H1 (cell line): ENCODE measurements around the gene SLC6A8. TPM values are rescaled to one million over a fixed set of nuclear protein-coding genes. Genes with fewer than 3 reads are reported as not detected.

Experiments
- CTCF ChIA-PET: fragments of 300-600 bp; sonication (Branson Sonifier 250); formaldehyde crosslinking; loops from one replicate; lab custom pipeline; 2021; ENCODE audit not compliant: partially characterized antibody; lab: Charles Lee
- POLR2A ChIA-PET: fragments of 300-600 bp; sonication (Branson Sonifier 250); formaldehyde crosslinking; loops from one replicate; lab custom pipeline; 2021; ENCODE audit warnings: inconsistent platforms; ENCODE audit not compliant: partially characterized antibody; lab: Charles Lee
- DNase-seq, 2 experiments: peaks; one replicate each; pipeline versions ENCODE4 v3.0.0 to v3.0.0-alpha.2; 2010 to 2022; ENCODE audit warnings: low spot score in 2 of 2, low read depth in 1 of 2, mixed read lengths in 1 of 2
- FAIRE-seq: peaks from 2 replicates; lab custom pipeline; 2011; peaks lifted over from hg19 to GRCh38; lab: Jason Lieb, UNC
- H2AFZ ChIP-seq: 2 replicates; pipeline ENCODE4 v1.8.1; 2012; ENCODE audit warnings: low read length, inconsistent platforms
- H2AK5ac ChIP-seq: 2 replicates; pipeline ENCODE4 v1.6.1; 2013; ENCODE audit warnings: low read depth, low read length
- H2BK120ac ChIP-seq: replicated peaks from 2 replicates; pipeline ENCODE3; 2013; ENCODE audit warnings: low read depth, low read length, inconsistent platforms
- H2BK12ac ChIP-seq: 2 replicates; pipeline ENCODE4 v1.6.1; 2013; ENCODE audit warnings: low read depth, low read length
- H2BK15ac ChIP-seq: 2 replicates; pipeline ENCODE4 v1.6.1; 2013; ENCODE audit warnings: low read length
- H2BK20ac ChIP-seq: 2 replicates; pipeline ENCODE4 v1.6.1; 2013; ENCODE audit warnings: low read length
- H2BK5ac ChIP-seq: 2 replicates; pipeline ENCODE4 v1.6.1; 2013; ENCODE audit warnings: low read depth, low read length
- H3K14ac ChIP-seq: 2 replicates; pipeline ENCODE4 v1.6.1; 2013; ENCODE audit warnings: inconsistent platforms; ENCODE audit not compliant: insufficient read length
- H3K18ac ChIP-seq: 2 replicates; pipeline ENCODE4 v1.6.1; 2013; ENCODE audit warnings: low read length; ENCODE audit errors: extremely low read depth
- H3K23ac ChIP-seq: 2 replicates; pipeline ENCODE4 v1.6.1; 2013; ENCODE audit warnings: inconsistent platforms; ENCODE audit not compliant: insufficient read length
- H3K23me2 ChIP-seq: 2 replicates; pipeline ENCODE4 v1.6.1; 2013; ENCODE audit warnings: low read depth, low read length
- H3K27ac ChIP-seq: 2 replicates; pipeline ENCODE4 v1.6.1; 2011; ENCODE audit warnings: low read depth, low read length, inconsistent platforms
- H3K27me3 ChIP-seq, 4 experiments: replicated peaks in 1 of 4; 1 replicate in 1 of 4; 2 replicates in 3 of 4; pipeline versions ENCODE4 v1.6.1 to v1.8.1; 2011 to 2013; ENCODE audit warnings: low read length in 3 of 4, mild to moderate bottlenecking in 3 of 4, inconsistent platforms in 2 of 4, mixed read lengths in 2 of 4, moderate library complexity in 1 of 4; ENCODE audit not compliant: control insufficient read depth in 3 of 4, insufficient read depth in 3 of 4; ENCODE audit errors: extremely low read depth in 1 of 4
- H3K36me3 ChIP-seq, 4 experiments: 2 replicates each; pipeline versions ENCODE4 v1.6.1 to v1.8.1; 2011 to 2013; ENCODE audit warnings: mild to moderate bottlenecking in 4 of 4, low read length in 3 of 4, moderate library complexity in 2 of 4, control low read depth in 1 of 4, inconsistent platforms in 1 of 4; ENCODE audit not compliant: insufficient read depth in 4 of 4, control insufficient read depth in 2 of 4
- H3K4ac ChIP-seq: replicated peaks from 2 replicates; pipeline ENCODE3; 2013; ENCODE audit warnings: low read length, low read depth, mixed read lengths, inconsistent platforms; ENCODE audit not compliant: insufficient read length
- H3K4me1 ChIP-seq, 4 experiments: replicated peaks in 1 of 4; 1 replicate in 1 of 4; 2 replicates in 3 of 4; pipeline versions ENCODE4 v1.6.1 to v1.8.1; 2011 to 2013; ENCODE audit warnings: low read length in 3 of 4, inconsistent platforms in 2 of 4, mixed read lengths in 1 of 4; ENCODE audit not compliant: insufficient read depth in 4 of 4, control insufficient read depth in 3 of 4
- H3K4me2 ChIP-seq, 2 experiments: 2 replicates each; pipeline versions ENCODE4 v1.6.1 to v1.8.1; 2011 to 2013; ENCODE audit warnings: low read depth in 2 of 2, low read length in 2 of 2, control low read depth in 1 of 2, inconsistent platforms in 1 of 2, mild to moderate bottlenecking in 1 of 2; ENCODE audit not compliant: insufficient read depth in 1 of 2
- H3K4me3 ChIP-seq, 4 experiments: fragments of 200-600, 300-600 bp in 1 of 4; sonication (generic), shearing (Covaris generic), sonication (Bioruptor Twin) in 1 of 4; 2 replicates each; pipeline versions ENCODE4 v1.5.1 to v1.8.1; 2011 to 2016; ENCODE audit warnings: low read length in 4 of 4, low read depth in 3 of 4, control low read depth in 2 of 4, inconsistent platforms in 2 of 4, mild to moderate bottlenecking in 2 of 4, mixed read lengths in 1 of 4, moderate library complexity in 1 of 4; ENCODE audit not compliant: insufficient read depth in 2 of 4; ENCODE audit errors: extremely low read depth in 1 of 4
- H3K56ac ChIP-seq: replicated peaks from 2 replicates; pipeline ENCODE3; 2013; ENCODE audit warnings: low read depth, mild to moderate bottlenecking, mixed read lengths, low read length, inconsistent platforms; ENCODE audit not compliant: insufficient read length
- H3K79me1 ChIP-seq: 2 replicates; pipeline ENCODE4 v1.6.1; 2013; ENCODE audit warnings: low read depth, low read length, control low read depth
- H3K79me2 ChIP-seq, 2 experiments: 2 replicates each; pipeline versions ENCODE4 v1.6.1 to v1.8.1; 2012 to 2013; ENCODE audit warnings: low read length in 2 of 2, mild to moderate bottlenecking in 2 of 2, inconsistent platforms in 1 of 2; ENCODE audit not compliant: insufficient read depth in 2 of 2, control insufficient read depth in 1 of 2
- H3K9ac ChIP-seq, 4 experiments: replicated peaks in 1 of 4; 1 replicate in 1 of 4; 2 replicates in 3 of 4; pipeline versions ENCODE4 v1.6.1 to v1.8.1; 2011 to 2013; ENCODE audit warnings: low read depth in 3 of 4, low read length in 3 of 4, control low read depth in 2 of 4, mild to moderate bottlenecking in 2 of 4, moderate library complexity in 2 of 4, inconsistent platforms in 1 of 4; ENCODE audit errors: extremely low read depth in 1 of 4
- H3K9me3 ChIP-seq, 2 experiments: 2 replicates each; pipeline versions ENCODE4 v1.6.1 to v1.8.1; 2012 to 2013; ENCODE audit warnings: mild to moderate bottlenecking in 2 of 2, moderate library complexity in 2 of 2, control low read depth in 1 of 2, inconsistent platforms in 1 of 2, low read depth in 1 of 2, low read length in 1 of 2, mixed read lengths in 1 of 2; ENCODE audit not compliant: insufficient read depth in 2 of 2
- H4K20me1 ChIP-seq, 2 experiments: replicated peaks in 1 of 2; 2 replicates each; pipeline versions ENCODE3 to v1.8.1; 2011 to 2013; ENCODE audit warnings: inconsistent platforms in 2 of 2, low read length in 2 of 2, mild to moderate bottlenecking in 1 of 2; ENCODE audit not compliant: insufficient read depth in 2 of 2, control insufficient read depth in 1 of 2
- H4K5ac ChIP-seq: 2 replicates; pipeline ENCODE4 v1.6.1; 2013; ENCODE audit warnings: low read length, low read depth, mixed read lengths, inconsistent platforms; ENCODE audit not compliant: insufficient read length
- H4K8ac ChIP-seq: 2 replicates; pipeline ENCODE4 v1.8.0; 2013; ENCODE audit warnings: mild to moderate bottlenecking, moderate library complexity, low read length, inconsistent platforms; ENCODE audit not compliant: insufficient read depth; ENCODE audit errors: extremely low read depth
- H4K91ac ChIP-seq: replicated peaks from 2 replicates; pipeline ENCODE3; 2013; ENCODE audit warnings: low read length, mixed read lengths, inconsistent platforms; ENCODE audit not compliant: insufficient read length
- ATF2 ChIP-seq: IDR thresholded peaks from 2 replicates; pipeline ENCODE4 v1.6.1; 2012; ENCODE audit warnings: low read length, inconsistent platforms
- GTF2F1 ChIP-seq: IDR thresholded peaks from 2 replicates; pipeline ENCODE4 v1.6.1; 2012; ENCODE audit warnings: low read depth, low read length, improper control_type of control experiment, borderline replicate concordance
- JUN ChIP-seq: IDR thresholded peaks from 2 replicates; pipeline ENCODE4 v1.6.1; 2011; ENCODE audit warnings: low read depth, mild to moderate bottlenecking, improper control_type of control experiment, low read length
- NRF1 ChIP-seq: IDR thresholded peaks from 2 replicates; pipeline ENCODE4 v1.6.1; 2011; ENCODE audit warnings: mild to moderate bottlenecking, low read depth, low read length, improper control_type of control experiment
- SP2 ChIP-seq: IDR thresholded peaks from 2 replicates; pipeline ENCODE4 v1.6.1; 2012; ENCODE audit warnings: mild to moderate bottlenecking, low read length, inconsistent platforms
- WGBS, 2 experiments: shearing (Covaris generic) in 1 of 2; methylation state at CpG; one replicate each; pipeline versions ENCODE4 v1.1.6 to v1.1.7; 2013 to 2015; ENCODE audit warnings: low lambda C conversion rate in 2 of 2, mixed read lengths in 2 of 2, inconsistent platforms in 1 of 2, low coverage in 1 of 2, missing lambda C conversion rate in 1 of 2; ENCODE audit not compliant: insufficient replicate concordance in 2 of 2, insufficient coverage in 1 of 2, insufficient read length in 1 of 2; ENCODE audit errors: extremely low coverage in 1 of 2, missing lambda C conversion rate in 1 of 2; 5-methylcytosine and 5-hydroxymethylcytosine counted together
- polyA plus RNA-seq, 7 experiments: library from polyadenylated mRNA; depleted of rRNA in 3 of 7; stranded (reverse) in 5 of 7; unstranded in 2 of 7; fragments of >200 nt in 5 of 7; fragments of 200-250 nt in 2 of 7; gene quantifications; 1 replicate in 5 of 7; 2 replicates in 1 of 7; 4 replicates in 1 of 7; pipeline versions ENCODE4 v1.2.1 to v1.2.3, GENCODE V29; 2011 to 2013; ENCODE audit warnings: missing spikeins in 2 of 7, mixed read lengths in 2 of 7
- total RNA-seq: library from RNA; stranded (reverse); fragmentation: NEBNext Ultra II Directional; extraction: Animal tissue kit (Norgen Biotek cat#: 25700); gene quantifications from 2 replicates; pipeline ENCODE4 v1.2.1, GENCODE V29; 2021

The SLC6A8 gene
- total and polyA plus RNA-seq, 2 of the 8 experiments (the other 6 are each of a cell fraction or from before 2014, with no cell fraction given), result 87.7 to 94.7 TPM

- POLR2A ChIA-PET, result interaction anchor here (0.7 to 1.5 kb wide), 4 partner anchors 15 to 51 kb away, joined by 3 to 5 read pairs (median 3); no protein-coding TSS in a partner anchor
- peaks cover 3% of the 10 kb centered on the region; the same call in 1 of the 2 replicates for H3K79me1 ChIP-seq
- H3K23me2 ChIP-seq, result peaks cover 5% of the 10 kb centered on the region; the same call in 1 of the 2 replicates
- no peak overlapping the region for H2BK20ac ChIP-seq
- H3K4me2 ChIP-seq, result no peak overlapping the region
- H4K8ac ChIP-seq, result no peak overlapping the region
- H3K4ac ChIP-seq, result no peak overlapping the region
- no peak overlapping the region for H3K4me3 ChIP-seq
- H3K56ac ChIP-seq, result no peak overlapping the region
- no peak overlapping the region for H3K14ac ChIP-seq
- no peak for TF ChIP-seq JUN
- no peak for TF ChIP-seq SP2
- TF ChIP-seq GTF2F1, result no peak
- TF ChIP-seq NRF1, result no peak
- no peak for TF ChIP-seq ATF2
- H2AFZ ChIP-seq, result no peak overlapping the region
- no peak overlapping the region for H3K18ac ChIP-seq
- H2AK5ac ChIP-seq, result no peak overlapping the region
- H2BK15ac ChIP-seq, result no peak overlapping the region
- 94% methylated on average over 2 of the region's 2 CpGs; no CpG with 5 or more reads in 1 of the 2 experiments for WGBS, 2 experiments
- no peak overlapping the region for H4K91ac ChIP-seq
- no peak overlapping the region for H2BK120ac ChIP-seq
- H2BK12ac ChIP-seq, result no peak overlapping the region
- peaks cover 4 to 45% (median 29%) of the 10 kb centered on the region in 4 experiments; a peak in 7 of 8 replicates for H3K36me3 ChIP-seq
- H3K23ac ChIP-seq, result no peak overlapping the region
- H3K27me3 ChIP-seq, result no peaks in the 10 kb centered on the region
- H3K79me2 ChIP-seq, result peaks cover 0 to 20% of the 10 kb centered on the region in 2 experiments; a peak in 2 of 4 replicates
- no peaks in the 10 kb centered on the region for H3K9me3 ChIP-seq
- H2BK5ac ChIP-seq, result no peak overlapping the region
- no peak overlapping the region for H3K9ac ChIP-seq
- DNase-seq, result no peak
- no peak overlapping the region for H4K5ac ChIP-seq
- CTCF ChIA-PET, result interaction anchor here (1.0 to 2.5 kb wide), 2 partner anchors 10 to 12 kb away, joined by 3 to 9 read pairs; no protein-coding TSS in a partner anchor
- no peak for FAIRE-seq
- H3K27ac ChIP-seq, result no peak overlapping the region
- peaks cover 0 to 9% (median 4%) of the 10 kb centered on the region in 4 experiments; a peak in 5 of 7 replicates for H3K4me1 ChIP-seq
- peaks cover 4 to 14% of the 10 kb centered on the region in 2 experiments for H4K20me1 ChIP-seq
These were observed 32.0 kb downstream of the SLC6A8 start for GRCh38 chrX:153719701-153720100.
